Transverse colon (tissue), 4 donors: ENCODE measurements around the gene ATP5F1D.

Experiments
- EP300 ChIP-seq: sonication (generic); formaldehyde crosslinking; IDR thresholded peaks from one replicate; pipeline ENCODE4 v1.6.1; 2017; ENCODE audit warnings: antibody characterized with exemption, low read depth
- POLR2A ChIP-seq: fragments of 450-650 bp; IDR thresholded peaks from one replicate; pipeline ENCODE4 v1.6.1; 2016; ENCODE audit warnings: antibody characterized with exemption, mild to moderate bottlenecking, moderate library complexity
- POLR2AphosphoS5 ChIP-seq, 3 donors: sonication (generic); formaldehyde crosslinking; IDR thresholded peaks; one replicate each; pipeline ENCODE4 v1.6.1; 2016; ENCODE audit warnings: antibody characterized with exemption in 3 of 3
- TF ChIP-seq, protein P1 (sequence below), 5 experiments: fragments of 200-600 bp in 3 of 5; fragments of 450-650 bp in 2 of 5; sonication (generic) in 3 of 5; IDR thresholded peaks; 1 replicate in 2 of 5; 2 replicates in 3 of 5; pipeline ENCODE4 v1.5.1; 2016 to 2017; ENCODE audit warnings: antibody characterized with exemption in 5 of 5, inconsistent platforms in 3 of 5, mild to moderate bottlenecking in 2 of 5, moderate library complexity in 1 of 5

DNA sequence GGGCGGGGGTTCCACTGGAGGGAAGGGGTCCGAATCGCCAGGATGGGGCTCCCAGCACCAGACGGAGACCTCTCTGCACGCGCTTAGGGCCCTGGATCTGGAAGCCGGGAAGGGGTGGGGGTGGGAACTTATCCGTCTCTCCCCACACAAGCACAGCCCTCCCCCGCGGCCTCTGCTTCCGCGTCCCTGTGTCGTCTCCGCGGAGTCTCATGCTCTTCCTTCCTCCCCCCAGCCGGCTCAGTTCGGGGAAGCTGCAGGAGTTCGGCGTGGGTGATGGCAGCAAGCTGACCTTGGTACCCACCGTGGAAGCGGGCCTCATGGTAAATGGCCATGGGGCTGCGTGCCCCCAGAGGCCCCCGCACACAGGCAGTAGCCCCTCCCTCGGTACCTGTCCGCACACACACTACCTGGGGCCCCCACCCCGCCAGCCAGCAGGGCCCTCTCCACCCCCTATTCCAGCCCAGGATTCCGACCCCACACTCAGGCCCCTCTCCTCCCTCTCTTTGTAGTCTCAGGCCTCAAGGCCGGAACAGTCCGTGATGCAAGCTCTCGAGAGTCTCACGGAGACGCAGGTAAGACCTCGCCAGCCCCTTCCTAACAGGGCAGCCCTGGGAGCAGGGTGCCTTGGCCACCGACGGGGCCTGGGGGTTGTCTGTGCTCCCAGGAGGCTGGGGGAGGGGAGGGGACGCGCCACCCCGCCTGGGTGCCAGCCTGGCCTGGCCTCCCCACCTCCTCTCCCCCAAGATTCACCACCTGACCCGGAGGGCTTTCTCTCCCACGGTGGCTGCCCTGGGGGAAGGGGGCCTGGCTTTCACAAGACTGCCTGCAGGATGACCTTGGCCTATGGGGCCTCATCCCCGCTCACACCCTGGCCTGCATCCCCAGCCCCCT is 10.0 kb downstream of the ATP5F1D start:
- TF ChIP-seq, protein P1, sequence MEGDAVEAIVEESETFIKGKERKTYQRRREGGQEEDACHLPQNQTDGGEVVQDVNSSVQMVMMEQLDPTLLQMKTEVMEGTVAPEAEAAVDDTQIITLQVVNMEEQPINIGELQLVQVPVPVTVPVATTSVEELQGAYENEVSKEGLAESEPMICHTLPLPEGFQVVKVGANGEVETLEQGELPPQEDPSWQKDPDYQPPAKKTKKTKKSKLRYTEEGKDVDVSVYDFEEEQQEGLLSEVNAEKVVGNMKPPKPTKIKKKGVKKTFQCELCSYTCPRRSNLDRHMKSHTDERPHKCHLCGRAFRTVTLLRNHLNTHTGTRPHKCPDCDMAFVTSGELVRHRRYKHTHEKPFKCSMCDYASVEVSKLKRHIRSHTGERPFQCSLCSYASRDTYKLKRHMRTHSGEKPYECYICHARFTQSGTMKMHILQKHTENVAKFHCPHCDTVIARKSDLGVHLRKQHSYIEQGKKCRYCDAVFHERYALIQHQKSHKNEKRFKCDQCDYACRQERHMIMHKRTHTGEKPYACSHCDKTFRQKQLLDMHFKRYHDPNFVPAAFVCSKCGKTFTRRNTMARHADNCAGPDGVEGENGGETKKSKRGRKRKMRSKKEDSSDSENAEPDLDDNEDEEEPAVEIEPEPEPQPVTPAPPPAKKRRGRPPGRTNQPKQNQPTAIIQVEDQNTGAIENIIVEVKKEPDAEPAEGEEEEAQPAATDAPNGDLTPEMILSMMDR (IDR thresholded peaks at IDR 0.05) = no peak
- TF ChIP-seq POLR2AphosphoS5 (IDR thresholded peaks at IDR 0.05) (peak in 2 of 3 donors; percentile 44 to 46), POLR2A (peak; percentile 20), EP300 (no peak)
